Osteoblast (primary cell): ENCODE results near the gene ARL6IP6. TPM values are rescaled to one million over a fixed set of nuclear protein-coding genes. Genes with fewer than 3 reads are reported as not detected.

Experiments used
- DNase-seq: peaks from one replicate; pipeline ENCODE4 v3.0.0; 2011; ENCODE audit warnings: low spot score, mixed read lengths; ENCODE audit not compliant: insufficient read length; ENCODE audit errors: missing footprints
- H2AFZ ChIP-seq: 2 replicates; pipeline ENCODE4 v1.6.0; 2011; ENCODE audit warnings: mild to moderate bottlenecking, low read length
- H3K27ac ChIP-seq: 2 replicates; pipeline ENCODE4 v1.5.1; 2011; ENCODE audit warnings: mild to moderate bottlenecking, low read depth, low read length, moderate library complexity
- H3K27me3 ChIP-seq: 2 replicates; pipeline ENCODE4 v1.6.0; 2012; ENCODE audit warnings: mild to moderate bottlenecking, control low read depth, inconsistent platforms, low read length, moderate library complexity; ENCODE audit not compliant: insufficient read depth
- H3K36me3 ChIP-seq: 2 replicates; pipeline ENCODE4 v1.5.1; 2011; ENCODE audit warnings: mild to moderate bottlenecking, low read length, control low read depth, moderate library complexity; ENCODE audit not compliant: insufficient read depth
- H3K4me1 ChIP-seq: 2 replicates; pipeline ENCODE4 v1.5.1; 2011; ENCODE audit warnings: mild to moderate bottlenecking, low read length, control low read depth, moderate library complexity; ENCODE audit not compliant: insufficient read depth
- H3K4me2 ChIP-seq: 2 replicates; pipeline ENCODE4 v1.6.0; 2011; ENCODE audit warnings: mild to moderate bottlenecking, low read length; ENCODE audit not compliant: insufficient read depth
- H3K4me3 ChIP-seq: fragments of 200-600 bp; sonication (generic); 3 replicates; pipeline ENCODE4 v1.5.1; 2012; ENCODE audit warnings: mild to moderate bottlenecking, low read length, inconsistent platforms; ENCODE audit not compliant: insufficient read depth
- H3K79me2 ChIP-seq: 2 replicates; pipeline ENCODE4 v1.6.0; 2012; ENCODE audit warnings: mild to moderate bottlenecking, low read length, control low read depth, inconsistent platforms; ENCODE audit not compliant: insufficient read depth
- H3K9me3 ChIP-seq: 2 replicates; pipeline ENCODE4 v1.5.1; 2011; ENCODE audit warnings: low read depth, low read length, control low read depth
- H4K20me1 ChIP-seq: 2 replicates; pipeline ENCODE4 v1.6.0; 2012; ENCODE audit warnings: mild to moderate bottlenecking, low read length, control low read depth; ENCODE audit not compliant: insufficient read depth
- CTCF ChIP-seq: IDR thresholded peaks from 2 replicates; pipeline ENCODE4 v1.5.1; 2011; ENCODE audit warnings: mild to moderate bottlenecking, low read depth, low read length, moderate library complexity; ENCODE audit errors: extremely low read depth
- total RNA-seq: library from RNA; depleted of rRNA; stranded (reverse); fragments of >200 nt; gene quantifications from 2 replicates; pipeline ENCODE4 v1.2.3, GENCODE V29; 2012

Gene ARL6IP6
- total RNA-seq, 1 donor: 20.6 TPM

GRCh38 chr2:152763651-152764050, 45.2 kb downstream of the ARL6IP6 start:
- H3K9me3 ChIP-seq: no peaks in the 10 kb centered on the region
- no peaks in the 10 kb centered on the region for H3K27me3 ChIP-seq

GRCh38 chr2:152766928-152767327, 48.5 kb downstream of the ARL6IP6 start:
- Histone ChIP-seq H3K4me3 (no peak overlapping the region), H2AFZ (no peak overlapping the region), H3K27me3 (no peaks in the 10 kb centered on the region), H3K4me2 (no peak overlapping the region), H3K4me1 (peaks cover 3% of the 10 kb centered on the region), H3K36me3 (no peaks in the 10 kb centered on the region), H3K9me3 (no peaks in the 10 kb centered on the region), H3K79me2 (no peaks in the 10 kb centered on the region), H3K27ac (no peak overlapping the region), H4K20me1 (no peaks in the 10 kb centered on the region)
- no peak for DNase-seq
- TF ChIP-seq CTCF: no peak

More at GRCh38 chr2:152763651-152764050, 45.2 kb downstream of the ARL6IP6 start:
- no peaks in the 10 kb centered on the region for H3K36me3 ChIP-seq
- no peak overlapping the region for H2AFZ ChIP-seq
- H3K4me2 ChIP-seq: no peak overlapping the region
- TF ChIP-seq CTCF: no peak
- no peak overlapping the region for H3K4me3 ChIP-seq
- H3K79me2 ChIP-seq: no peaks in the 10 kb centered on the region
- DNase-seq: no peak
- no peaks in the 10 kb centered on the region for H4K20me1 ChIP-seq
- peaks cover 4% of the 10 kb centered on the region for H3K4me1 ChIP-seq
- no peak overlapping the region for H3K27ac ChIP-seq

- H3K27ac ChIP-seq: no peak overlapping the region
- H2AFZ ChIP-seq: no peak overlapping the region
- H3K9me3 ChIP-seq: no peaks in the 10 kb centered on the region
- H3K4me1 ChIP-seq: no peaks in the 10 kb centered on the region
- no peaks in the 10 kb centered on the region for H3K79me2 ChIP-seq
- no peaks in the 10 kb centered on the region for H3K36me3 ChIP-seq
- H3K4me3 ChIP-seq: no peak overlapping the region
- no peaks in the 10 kb centered on the region for H4K20me1 ChIP-seq
- no peak for TF ChIP-seq CTCF
- H3K27me3 ChIP-seq: no peaks in the 10 kb centered on the region
- H3K4me2 ChIP-seq: no peak overlapping the region
- DNase-seq: no peak
Measured at GRCh38 chr2:152781175-152781574, 62.8 kb downstream of the ARL6IP6 start.

- Histone ChIP-seq H4K20me1 (no peaks in the 10 kb centered on the region), H3K4me2 (no peak overlapping the region), H3K27ac (no peak overlapping the region), H2AFZ (no peak overlapping the region), H3K4me1 (no peaks in the 10 kb centered on the region), H3K4me3 (no peak overlapping the region), H3K9me3 (no peaks in the 10 kb centered on the region), H3K36me3 (no peaks in the 10 kb centered on the region), H3K79me2 (no peaks in the 10 kb centered on the region), H3K27me3 (no peaks in the 10 kb centered on the region)
- no peak for TF ChIP-seq CTCF
- DNase-seq: no peak
Measured at GRCh38 chr2:152782171-152782570, 63.8 kb downstream of the ARL6IP6 start.
